BJ (cell line): Measurements from ENCODE around the gene AQP9. TPM values are rescaled to one million over a fixed set of nuclear protein-coding genes. Genes with fewer than 3 reads are reported as not detected.
A peak's percentile ranks its signal among the peaks of the same experiment; 100 is the strongest.
"Not testable (repeated sequence)": the region's sequence is repeated elsewhere in the genome, so short reads cannot be mapped to it uniquely, and the experiment has no call there.

Source experiments
- CTCF ChIA-PET: fragments of 350-600 bp; formaldehyde crosslinking; extraction: SDS; loops from one replicate; lab custom pipeline; 2021; ENCODE audit warnings: antibody characterized with exemption, inconsistent platforms; lab: Yijun Ruan, JAX
- POLR2A ChIA-PET: fragments of 300-600 bp; sonication (Branson Sonifier 250); formaldehyde crosslinking; extraction: SDS; loops from one replicate; lab custom pipeline; 2021; ENCODE audit warnings: antibody characterized with exemption; lab: Charles Lee
- DNase-seq: peaks from one replicate; pipeline ENCODE4 v3.0.0-alpha.2; 2011; ENCODE audit warnings: low read depth
- H3K27me3 ChIP-seq: 2 replicates; pipeline ENCODE4 v1.6.0; 2011; ENCODE audit warnings: low read length; ENCODE audit not compliant: control insufficient read depth, insufficient read depth
- H3K36me3 ChIP-seq: 2 replicates; pipeline ENCODE4 v1.5.1; 2011; ENCODE audit warnings: low read length; ENCODE audit not compliant: control insufficient read depth, insufficient read depth
- H3K4me3 ChIP-seq: 2 replicates; pipeline ENCODE4 v1.5.1; 2011; ENCODE audit warnings: low read depth, mild to moderate bottlenecking, control low read depth, low read length
- polyA plus RNA-seq: library from polyadenylated mRNA; depleted of rRNA; stranded (reverse); fragments of >200 nt; gene quantifications from 2 replicates; pipeline ENCODE4 v1.2.3, GENCODE V29; 2011
- TF ChIP-seq, protein P1 (sequence below): IDR thresholded peaks from 2 replicates; pipeline ENCODE4 v1.5.1; 2011; ENCODE audit warnings: low read depth, mild to moderate bottlenecking, control low read depth, inconsistent platforms, low read length, moderate library complexity; ENCODE audit not compliant: insufficient read depth

AQP9 gene
- polyA plus RNA-seq, 1 experiment, result not detected

DNA sequence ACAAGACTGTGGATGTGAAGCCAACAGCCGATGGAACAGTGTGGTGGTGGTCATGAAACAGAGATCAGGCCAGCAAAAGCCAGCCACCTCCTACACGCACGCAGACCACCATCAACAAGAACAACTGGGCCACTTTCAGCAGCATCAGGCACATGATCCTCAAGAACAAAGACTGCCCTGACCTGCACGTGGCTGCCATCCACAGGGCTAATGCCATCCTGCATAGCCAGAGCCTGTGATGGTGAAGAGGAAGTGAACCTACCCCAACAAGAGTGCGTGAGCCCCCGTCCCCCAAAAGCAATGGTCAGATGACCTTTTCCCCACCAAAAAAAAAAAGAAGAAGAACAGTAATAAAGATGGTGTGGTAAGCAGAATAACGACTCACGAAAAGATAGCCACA, 62.6 kb downstream of the AQP9 start:
- CTCF ChIA-PET, result no interaction called here

DNA sequence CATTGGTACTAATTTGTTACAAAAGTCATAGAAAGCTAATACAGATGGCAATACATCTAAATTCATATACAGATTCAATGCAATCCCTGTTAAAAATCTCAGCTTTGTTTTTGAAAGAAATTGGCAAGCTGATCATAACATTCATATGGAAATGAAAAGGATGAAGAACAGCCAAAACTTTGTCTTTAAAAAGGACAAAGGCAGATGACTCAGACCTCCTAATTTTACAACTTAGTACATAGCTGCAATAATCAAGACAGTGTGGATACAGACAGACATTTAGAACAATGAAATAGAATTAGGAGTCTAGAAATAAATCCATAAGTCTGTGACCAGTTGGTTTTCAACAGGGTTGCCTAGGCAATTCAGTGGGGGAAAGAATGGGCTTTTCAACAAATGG, 63.3 kb downstream of the AQP9 start:
- Histone ChIP-seq H3K36me3 (no peaks in the 10 kb centered on the region), H3K27me3 (no peaks in the 10 kb centered on the region), H3K4me3 (no peak overlapping the region)
- DNase-seq, result peak; percentile 45
- TF ChIP-seq, protein P1, sequence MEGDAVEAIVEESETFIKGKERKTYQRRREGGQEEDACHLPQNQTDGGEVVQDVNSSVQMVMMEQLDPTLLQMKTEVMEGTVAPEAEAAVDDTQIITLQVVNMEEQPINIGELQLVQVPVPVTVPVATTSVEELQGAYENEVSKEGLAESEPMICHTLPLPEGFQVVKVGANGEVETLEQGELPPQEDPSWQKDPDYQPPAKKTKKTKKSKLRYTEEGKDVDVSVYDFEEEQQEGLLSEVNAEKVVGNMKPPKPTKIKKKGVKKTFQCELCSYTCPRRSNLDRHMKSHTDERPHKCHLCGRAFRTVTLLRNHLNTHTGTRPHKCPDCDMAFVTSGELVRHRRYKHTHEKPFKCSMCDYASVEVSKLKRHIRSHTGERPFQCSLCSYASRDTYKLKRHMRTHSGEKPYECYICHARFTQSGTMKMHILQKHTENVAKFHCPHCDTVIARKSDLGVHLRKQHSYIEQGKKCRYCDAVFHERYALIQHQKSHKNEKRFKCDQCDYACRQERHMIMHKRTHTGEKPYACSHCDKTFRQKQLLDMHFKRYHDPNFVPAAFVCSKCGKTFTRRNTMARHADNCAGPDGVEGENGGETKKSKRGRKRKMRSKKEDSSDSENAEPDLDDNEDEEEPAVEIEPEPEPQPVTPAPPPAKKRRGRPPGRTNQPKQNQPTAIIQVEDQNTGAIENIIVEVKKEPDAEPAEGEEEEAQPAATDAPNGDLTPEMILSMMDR, result no peak
- CTCF ChIA-PET, result interaction anchor here (1.1 kb wide), 1 partner anchor 18 kb away, joined by 4 read pairs; no protein-coding TSS in a partner anchor
- POLR2A ChIA-PET, result interaction anchor here (0.6 kb wide), 1 partner anchor 237 kb away, joined by 5 read pairs; no protein-coding TSS in a partner anchor

More for the DNA sequence above, 62.6 kb downstream of the AQP9 start:
- DNase-seq, result no peak
- Histone ChIP-seq H3K36me3 (no peaks in the 10 kb centered on the region), H3K27me3 (no peaks in the 10 kb centered on the region), H3K4me3 (no peak overlapping the region)
- TF ChIP-seq, protein P1, result no peak
- POLR2A ChIA-PET, result no interaction called here

DNA sequence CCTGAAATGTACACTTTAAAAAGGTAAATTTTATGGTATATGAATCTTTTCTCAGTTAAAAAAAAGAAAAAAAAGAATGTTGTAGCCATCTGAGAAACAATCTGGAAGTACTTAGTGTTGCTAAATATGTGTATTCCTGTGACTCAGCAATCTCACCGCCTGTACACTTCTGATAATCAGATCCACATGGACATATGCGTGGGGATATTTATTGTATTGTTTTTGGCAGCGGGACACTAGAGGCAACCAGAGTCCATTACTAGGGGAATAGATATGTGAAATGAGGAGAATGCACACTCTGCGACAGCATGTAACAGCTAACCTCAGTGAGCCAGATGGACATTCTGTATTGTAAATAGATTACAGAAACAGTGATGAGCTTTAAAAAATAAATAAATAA, 65.4 kb downstream of the AQP9 start:
- H3K4me3 ChIP-seq, result no peak overlapping the region
- CTCF ChIA-PET, result interaction anchor here (0.6 to 1.4 kb wide), 2 partner anchors 9 to 1303 kb away, joined by 3 to 14 read pairs; no protein-coding TSS in a partner anchor
- DNase-seq, result peak; percentile 99
- no peaks in the 10 kb centered on the region for H3K27me3 ChIP-seq
- TF ChIP-seq, protein P1, result no peak
- no peaks in the 10 kb centered on the region for H3K36me3 ChIP-seq
- POLR2A ChIA-PET, result no interaction called here

DNA sequence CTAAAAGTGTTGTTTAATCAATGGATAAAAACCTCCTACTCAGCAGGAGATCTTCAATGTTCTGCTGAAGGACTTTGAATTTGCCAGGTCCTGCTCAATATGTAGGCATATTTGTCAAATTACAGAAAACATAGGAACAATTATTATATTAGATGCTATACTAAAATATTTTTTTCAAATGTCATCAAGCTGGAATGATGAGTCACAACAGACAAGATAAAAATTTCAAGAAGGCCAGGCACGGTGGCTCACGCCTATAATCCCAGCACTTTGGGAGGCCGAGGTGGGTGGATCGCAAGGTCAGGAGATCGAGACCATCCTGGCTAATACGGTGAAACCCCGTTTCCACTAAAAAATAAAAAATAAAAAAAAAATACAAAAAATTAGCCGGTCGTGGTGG, 68.0 kb downstream of the AQP9 start:
- H3K27me3 ChIP-seq, result no peaks in the 10 kb centered on the region
- DNase-seq, result no peak
- no peaks in the 10 kb centered on the region for H3K36me3 ChIP-seq
- ChIA-PET POLR2A (no interaction called here), CTCF (no interaction called here)
- H3K4me3 ChIP-seq, result no peak overlapping the region
- TF ChIP-seq, protein P1, result no peak

DNA sequence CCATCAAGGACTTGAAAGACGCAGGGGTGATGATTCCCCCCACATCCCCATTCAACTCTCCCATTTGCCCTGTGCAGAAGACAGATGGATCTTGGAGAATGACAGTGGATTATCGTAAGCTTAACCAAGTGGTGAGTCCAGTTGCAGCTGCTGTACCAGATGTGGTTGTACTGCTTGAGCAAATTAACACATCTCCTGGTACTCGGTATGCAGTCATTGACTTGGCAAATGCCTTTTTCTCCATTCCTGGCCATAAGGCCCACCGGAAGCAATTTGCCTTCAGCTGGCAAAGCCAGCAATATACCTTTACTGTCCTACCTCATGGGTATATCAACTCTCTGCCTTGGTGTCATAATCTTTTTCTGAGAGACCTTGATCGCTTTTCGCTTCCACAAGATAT, 70.0 kb downstream of the AQP9 start:
- H3K27me3 ChIP-seq, DNase-seq, H3K36me3 ChIP-seq, H3K4me3 ChIP-seq, POLR2A ChIA-PET, CTCF ChIA-PET: not testable (repeated sequence)

DNA sequence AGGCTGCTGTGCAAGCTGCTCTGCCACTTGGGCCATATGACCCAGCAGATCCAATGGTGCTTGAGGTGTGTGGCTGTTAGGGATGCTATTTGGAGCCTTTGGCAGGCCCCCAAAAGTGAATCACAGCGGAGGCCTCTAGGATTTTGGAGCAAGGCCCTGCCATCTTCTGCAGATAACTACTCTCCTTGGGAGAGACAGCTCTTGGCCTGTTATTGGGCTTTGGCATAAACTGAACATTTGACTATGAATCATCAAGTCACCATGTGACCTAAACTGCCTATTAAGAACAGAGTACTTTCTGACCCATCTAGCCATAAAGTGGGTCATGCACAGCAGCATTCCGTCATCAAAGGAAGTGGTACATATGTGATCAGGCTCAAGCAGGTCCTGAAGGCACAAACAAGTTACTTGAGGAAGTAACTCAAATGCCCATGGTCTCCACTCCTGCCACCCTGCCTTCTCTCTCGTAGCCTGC, 70.9 kb downstream of the AQP9 start:
- CTCF ChIA-PET, result interaction anchor here (0.6 to 1.9 kb wide), 3 partner anchors 11 to 18 kb away, joined by 3 to 9 read pairs (median 3); no protein-coding TSS in a partner anchor
- DNase-seq, H3K36me3 ChIP-seq, H3K27me3 ChIP-seq, POLR2A ChIA-PET, H3K4me3 ChIP-seq: not testable (repeated sequence)

DNA sequence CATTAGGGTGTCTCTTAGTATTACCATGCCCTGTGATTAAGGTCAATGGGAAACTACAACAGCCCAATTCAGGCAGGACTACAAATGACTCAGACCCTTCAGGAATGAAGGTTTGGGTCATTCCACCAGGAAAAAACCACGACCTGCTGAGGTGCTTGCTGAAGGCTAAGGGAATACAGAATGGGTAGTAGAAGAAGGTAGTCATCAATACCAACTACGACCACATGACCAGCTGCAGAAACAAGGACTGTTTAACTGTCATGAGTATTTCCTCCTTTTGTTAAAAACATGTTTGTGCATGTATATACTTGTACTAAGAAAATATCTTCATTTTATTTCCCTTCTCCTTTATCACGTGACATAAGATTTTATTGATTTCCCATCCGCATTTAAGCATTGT, 71.8 kb downstream of the AQP9 start:
- H3K36me3 ChIP-seq, DNase-seq, POLR2A ChIA-PET, H3K27me3 ChIP-seq, H3K4me3 ChIP-seq: not testable (repeated sequence)
- CTCF ChIA-PET, result interaction anchor here (1.9 kb wide), 1 partner anchor 10 kb away, joined by 9 read pairs; no protein-coding TSS in a partner anchor
